ENCODE results near the gene TEN1. TPM values are rescaled to one million over a fixed set of nuclear protein-coding genes. Genes with fewer than 3 reads are reported as not detected.

The TEN1 gene
- total and polyA plus RNA-seq, 4 donors, result 20.6 to 33.5 (median 29.0) TPM

- no peaks in the 10 kb centered on the region for H3K9me3 ChIP-seq (ENCODE audit: control insufficient read depth in 4 of 4, insufficient read depth in 3 of 4, low read length in 3 of 4)
- H3K27me3 ChIP-seq (ENCODE audit: control insufficient read depth in 3 of 3, insufficient read depth in 3 of 3, low read length in 2 of 3), result no peaks in the 10 kb centered on the region
- no peak for ATAC-seq (ENCODE audit: insufficient read depth, low FRiP score)
- H3K27ac ChIP-seq (ENCODE audit: low read depth in 1 of 2, low read length in 1 of 2), result no peak overlapping the region
- 90 to 92% methylated on average over 8 of the region's 8 CpGs for WGBS, 2 donors
- no peak overlapping the region for H3K4me3 ChIP-seq
- peaks cover 0 to 15% (median 0%) of the 10 kb centered on the region in 5 donors for H3K4me1 ChIP-seq (ENCODE audit: control insufficient read depth in 5 of 5, insufficient read depth in 5 of 5, low read length in 5 of 5)
- peaks cover 33 to 73% (median 57%) of the 10 kb centered on the region in 4 donors for H3K36me3 ChIP-seq (ENCODE audit: control insufficient read depth in 4 of 4, insufficient read depth in 4 of 4, low read length in 4 of 4)
- DNase-seq, result no peak
- H3K9ac ChIP-seq (ENCODE audit: insufficient read depth in 1 of 2, low read length in 2 of 2), result no peak overlapping the region
- TF ChIP-seq, protein P1, sequence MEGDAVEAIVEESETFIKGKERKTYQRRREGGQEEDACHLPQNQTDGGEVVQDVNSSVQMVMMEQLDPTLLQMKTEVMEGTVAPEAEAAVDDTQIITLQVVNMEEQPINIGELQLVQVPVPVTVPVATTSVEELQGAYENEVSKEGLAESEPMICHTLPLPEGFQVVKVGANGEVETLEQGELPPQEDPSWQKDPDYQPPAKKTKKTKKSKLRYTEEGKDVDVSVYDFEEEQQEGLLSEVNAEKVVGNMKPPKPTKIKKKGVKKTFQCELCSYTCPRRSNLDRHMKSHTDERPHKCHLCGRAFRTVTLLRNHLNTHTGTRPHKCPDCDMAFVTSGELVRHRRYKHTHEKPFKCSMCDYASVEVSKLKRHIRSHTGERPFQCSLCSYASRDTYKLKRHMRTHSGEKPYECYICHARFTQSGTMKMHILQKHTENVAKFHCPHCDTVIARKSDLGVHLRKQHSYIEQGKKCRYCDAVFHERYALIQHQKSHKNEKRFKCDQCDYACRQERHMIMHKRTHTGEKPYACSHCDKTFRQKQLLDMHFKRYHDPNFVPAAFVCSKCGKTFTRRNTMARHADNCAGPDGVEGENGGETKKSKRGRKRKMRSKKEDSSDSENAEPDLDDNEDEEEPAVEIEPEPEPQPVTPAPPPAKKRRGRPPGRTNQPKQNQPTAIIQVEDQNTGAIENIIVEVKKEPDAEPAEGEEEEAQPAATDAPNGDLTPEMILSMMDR (IDR thresholded peaks at IDR 0.05; ENCODE audit: control extremely low read depth, extremely low read depth), result no peak
These were observed 67.0 kb downstream of the TEN1 start for GRCh38 chr17:76046064-76046463.

- Histone ChIP-seq H3K9ac (ENCODE audit: insufficient read depth in 1 of 2, low read length in 2 of 2) (no peak overlapping the region), H3K36me3 (ENCODE audit: control insufficient read depth in 4 of 4, insufficient read depth in 4 of 4, low read length in 4 of 4) (peaks cover 34 to 56% (median 48%) of the 10 kb centered on the region in 4 donors), H3K27me3 (ENCODE audit: control insufficient read depth in 3 of 3, insufficient read depth in 3 of 3, low read length in 2 of 3) (no peaks in the 10 kb centered on the region), H3K4me3 (no peak overlapping the region), H3K4me1 (ENCODE audit: control insufficient read depth in 5 of 5, insufficient read depth in 5 of 5, low read length in 5 of 5) (peaks cover 0 to 19% (median 0%) of the 10 kb centered on the region in 5 donors), H3K9me3 (ENCODE audit: control insufficient read depth in 4 of 4, insufficient read depth in 3 of 4, low read length in 3 of 4) (no peaks in the 10 kb centered on the region), H3K27ac (ENCODE audit: low read depth in 1 of 2, low read length in 1 of 2) (no peak overlapping the region)
- TF ChIP-seq, protein P1 (IDR thresholded peaks at IDR 0.05; ENCODE audit: control extremely low read depth, extremely low read depth), result no peak
- DNase-seq (no peak), ATAC-seq (ENCODE audit: insufficient read depth, low FRiP score) (no peak)
- WGBS, 2 donors, result 85 to 91% methylated on average over 9 of the region's 9 CpGs
These were observed 69.1 kb downstream of the TEN1 start for GRCh38 chr17:76048025-76048605.

- DNase-seq (no peak), ATAC-seq (ENCODE audit: insufficient read depth, low FRiP score) (no peak)
- Histone ChIP-seq H3K4me3 (no peak overlapping the region), H3K27ac (ENCODE audit: low read depth in 1 of 2, low read length in 1 of 2) (no peak overlapping the region), H3K9ac (ENCODE audit: insufficient read depth in 1 of 2, low read length in 2 of 2) (no peak overlapping the region), H3K36me3 (ENCODE audit: control insufficient read depth in 4 of 4, insufficient read depth in 4 of 4, low read length in 4 of 4) (peaks cover 35 to 50% (median 43%) of the 10 kb centered on the region in 4 donors), H3K4me1 (ENCODE audit: control insufficient read depth in 5 of 5, insufficient read depth in 5 of 5, low read length in 5 of 5) (peaks cover 0 to 19% (median 0%) of the 10 kb centered on the region in 5 donors), H3K9me3 (ENCODE audit: control insufficient read depth in 4 of 4, insufficient read depth in 3 of 4, low read length in 3 of 4) (no peaks in the 10 kb centered on the region), H3K27me3 (ENCODE audit: control insufficient read depth in 3 of 3, insufficient read depth in 3 of 3, low read length in 2 of 3) (no peaks in the 10 kb centered on the region)
- TF ChIP-seq, protein P1 (IDR thresholded peaks at IDR 0.05; ENCODE audit: control extremely low read depth, extremely low read depth), result no peak
- 71 to 76% methylated on average over 9 of the region's 9 CpGs for WGBS, 2 donors
These were observed 69.7 kb downstream of the TEN1 start for GRCh38 chr17:76048711-76049110.

DNA sequence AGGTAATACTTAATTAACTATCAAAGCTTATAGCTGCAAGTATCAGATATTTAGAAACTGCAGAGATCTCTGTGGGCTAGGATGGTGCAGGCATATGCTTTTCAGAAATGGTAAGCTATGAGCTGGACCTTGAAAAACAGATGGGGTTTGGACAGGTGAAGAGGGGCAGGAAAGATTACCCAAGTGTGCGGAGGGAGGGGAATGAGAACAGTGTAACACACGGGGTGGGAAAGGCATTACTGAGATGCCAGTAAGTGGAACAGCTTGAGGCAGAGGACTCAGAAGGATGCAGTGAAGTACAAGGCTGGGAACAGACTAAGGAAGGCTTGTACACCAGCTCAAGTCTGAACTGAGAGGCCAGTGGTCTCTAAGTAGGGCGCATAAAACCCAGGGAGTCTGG is 70.2 kb downstream of the TEN1 start:
- ATAC-seq (ENCODE audit: insufficient read depth, low FRiP score), result no peak

More for the DNA sequence above, 70.2 kb downstream of the TEN1 start:
- TF ChIP-seq, protein P1 (IDR thresholded peaks at IDR 0.05; ENCODE audit: control extremely low read depth, extremely low read depth), result no peak
- Histone ChIP-seq H3K27ac (ENCODE audit: low read depth in 1 of 2, low read length in 1 of 2) (peak overlapping the region in 1 of 2 donors; percentile 73), H3K36me3 (ENCODE audit: control insufficient read depth in 4 of 4, insufficient read depth in 4 of 4, low read length in 4 of 4) (peaks cover 37 to 45% (median 38%) of the 10 kb centered on the region in 4 donors), H3K27me3 (ENCODE audit: control insufficient read depth in 3 of 3, insufficient read depth in 3 of 3, low read length in 2 of 3) (no peaks in the 10 kb centered on the region), H3K4me3 (no peak overlapping the region), H3K9me3 (ENCODE audit: control insufficient read depth in 4 of 4, insufficient read depth in 3 of 4, low read length in 3 of 4) (no peaks in the 10 kb centered on the region), H3K4me1 (ENCODE audit: control insufficient read depth in 5 of 5, insufficient read depth in 5 of 5, low read length in 5 of 5) (peaks cover 0 to 19% (median 0%) of the 10 kb centered on the region in 5 donors), H3K9ac (ENCODE audit: insufficient read depth in 1 of 2, low read length in 2 of 2) (no peak overlapping the region)
- no peak for DNase-seq
- 85 to 91% methylated on average over 3 of the region's 3 CpGs for WGBS, 2 donors
